Endometrial microvascular endothelial cells (primary cell): ENCODE results near the gene EFCAB13. TPM values are rescaled to one million over a fixed set of nuclear protein-coding genes. Genes with fewer than 3 reads are reported as not detected.

Experiments
- in situ Hi-C: cut with HindIII; loops from 2 replicates; pipeline ENCODE4 v1.10.0; 2017; ENCODE audit warnings: low sequenced_read_pairs, low pct_unique_long_range_greater_than_20kb; ENCODE audit errors: inconsistent ontology term
- total RNA-seq: library from RNA; depleted of rRNA; stranded (reverse); fragments of >200 nt; gene quantifications from one replicate; pipeline ENCODE4 v1.2.3, GENCODE V29; 2015; ENCODE audit errors: inconsistent ontology term

The EFCAB13 gene
- total RNA-seq, 1 donor from 2014 or later: 0.56 TPM

DNA sequence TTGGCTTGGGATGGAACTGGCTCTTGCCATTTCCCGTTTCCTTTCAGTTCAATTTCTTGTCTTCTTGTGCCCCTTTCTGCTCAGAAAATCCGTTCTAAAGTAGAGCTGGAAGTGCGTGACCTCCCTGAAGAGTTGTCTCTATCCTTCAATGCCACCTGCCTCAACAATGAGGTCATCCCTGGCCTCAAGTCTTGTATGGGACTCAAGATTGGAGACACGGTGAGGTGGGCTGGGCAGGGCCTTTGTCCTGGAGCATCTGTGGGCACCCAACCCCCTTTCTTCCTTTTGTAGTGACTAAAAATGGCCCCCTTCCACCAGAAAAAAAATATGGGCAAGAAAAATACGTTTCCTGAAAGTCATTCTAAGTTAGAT is 32.9 kb upstream of the EFCAB13 start:
- in situ Hi-C loops: no loop called here

DNA sequence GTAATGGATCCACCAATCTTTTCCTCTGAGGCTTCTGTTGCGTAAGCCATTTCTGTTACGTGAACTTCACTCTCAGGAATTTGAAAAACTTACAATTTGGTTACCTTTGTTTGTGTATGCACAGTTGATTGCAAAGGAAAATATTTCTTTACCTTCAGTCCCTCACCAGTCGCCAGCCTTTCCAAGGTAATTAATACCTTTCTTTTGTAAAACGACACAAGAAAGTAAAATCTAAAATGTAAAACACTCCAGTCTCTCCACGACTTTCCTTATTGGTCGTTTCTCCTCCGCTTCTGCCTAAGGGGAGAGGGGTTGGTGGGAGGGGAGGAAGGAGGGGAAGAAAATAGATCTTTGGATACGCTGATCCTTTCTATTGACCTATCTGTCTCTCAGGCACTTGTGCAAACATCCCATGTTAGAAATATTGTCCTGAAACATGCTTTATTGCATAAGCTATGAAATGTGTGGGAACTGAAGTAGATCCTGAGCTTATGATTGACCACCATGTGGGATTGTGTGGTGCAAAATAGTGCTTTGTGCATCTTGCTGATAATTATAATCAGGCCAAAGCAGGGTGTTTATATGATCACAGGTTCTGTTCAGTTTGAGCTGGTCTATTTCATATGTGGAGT is 32.4 kb upstream of the EFCAB13 start:
- in situ Hi-C loops: no loop called here

DNA sequence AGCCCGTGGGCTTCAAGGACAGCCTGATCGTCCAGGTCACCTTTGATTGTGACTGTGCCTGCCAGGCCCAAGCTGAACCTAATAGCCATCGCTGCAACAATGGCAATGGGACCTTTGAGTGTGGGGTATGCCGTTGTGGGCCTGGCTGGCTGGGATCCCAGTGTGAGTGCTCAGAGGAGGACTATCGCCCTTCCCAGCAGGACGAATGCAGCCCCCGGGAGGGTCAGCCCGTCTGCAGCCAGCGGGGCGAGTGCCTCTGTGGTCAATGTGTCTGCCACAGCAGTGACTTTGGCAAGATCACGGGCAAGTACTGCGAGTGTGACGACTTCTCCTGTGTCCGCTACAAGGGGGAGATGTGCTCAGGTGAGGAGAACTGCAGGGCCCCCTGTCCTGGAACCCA is 31.5 kb upstream of the EFCAB13 start:
- in situ Hi-C loops: no loop called here

DNA sequence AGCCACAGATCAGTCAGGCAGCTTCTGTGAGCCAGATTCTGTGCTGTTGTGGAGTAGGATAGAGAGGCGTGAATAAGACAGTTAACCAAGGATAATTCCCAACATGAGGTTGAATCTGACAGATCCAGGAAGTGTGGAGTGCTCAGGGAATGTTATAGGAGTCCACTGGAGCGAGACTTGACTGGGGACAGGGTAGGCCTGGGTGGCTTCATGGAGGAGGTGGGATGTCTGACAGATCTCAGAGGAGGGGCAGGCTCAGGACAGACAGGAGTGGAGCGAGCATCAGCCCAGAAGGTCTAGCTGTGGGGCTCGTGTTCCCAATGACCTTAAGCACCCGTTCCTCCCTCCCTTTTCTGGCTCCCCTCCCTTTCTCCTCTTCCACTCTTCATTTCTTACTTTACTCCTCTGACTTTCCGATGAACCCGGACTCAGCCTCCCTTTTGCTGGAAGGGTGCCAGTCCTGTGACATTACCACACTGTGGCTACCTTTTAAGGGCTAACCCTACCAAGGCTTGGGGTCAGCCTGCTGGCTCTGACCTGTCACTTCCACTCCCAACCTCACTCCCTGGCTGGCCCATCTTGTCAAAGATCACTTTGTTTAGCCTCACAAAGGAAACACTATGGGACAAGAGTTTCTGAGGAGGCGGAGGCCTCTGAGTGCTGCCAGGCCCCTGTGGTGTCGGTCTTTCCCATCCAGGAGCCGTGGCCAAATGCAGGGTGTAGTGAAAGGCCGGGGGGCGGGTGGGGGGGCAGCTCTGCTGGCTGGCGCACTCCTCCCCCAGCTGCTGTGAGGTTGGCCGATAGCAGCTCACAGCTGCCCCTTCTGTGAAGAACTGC is 28.5 kb upstream of the EFCAB13 start:
- in situ Hi-C loops: no loop called here

DNA sequence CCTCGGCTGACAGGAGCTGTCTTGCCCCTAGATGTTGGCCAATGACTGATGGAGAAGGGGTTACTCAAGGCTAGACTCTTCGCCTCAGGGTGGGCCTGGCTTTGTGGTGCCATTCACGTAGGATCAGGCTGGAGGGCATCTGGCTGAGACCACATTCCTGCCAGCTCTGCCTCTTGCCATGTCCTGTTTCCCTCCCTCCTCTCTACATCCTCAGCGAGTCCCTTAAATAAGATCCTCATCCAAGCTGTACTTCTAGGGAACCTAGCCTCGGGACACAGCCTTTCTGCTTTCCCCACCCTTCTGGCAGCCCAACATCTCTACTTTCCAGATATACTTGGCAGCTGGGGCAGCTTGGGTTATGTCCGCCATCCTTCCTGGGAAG is 27.9 kb upstream of the EFCAB13 start:
- in situ Hi-C loops: no loop called here

DNA sequence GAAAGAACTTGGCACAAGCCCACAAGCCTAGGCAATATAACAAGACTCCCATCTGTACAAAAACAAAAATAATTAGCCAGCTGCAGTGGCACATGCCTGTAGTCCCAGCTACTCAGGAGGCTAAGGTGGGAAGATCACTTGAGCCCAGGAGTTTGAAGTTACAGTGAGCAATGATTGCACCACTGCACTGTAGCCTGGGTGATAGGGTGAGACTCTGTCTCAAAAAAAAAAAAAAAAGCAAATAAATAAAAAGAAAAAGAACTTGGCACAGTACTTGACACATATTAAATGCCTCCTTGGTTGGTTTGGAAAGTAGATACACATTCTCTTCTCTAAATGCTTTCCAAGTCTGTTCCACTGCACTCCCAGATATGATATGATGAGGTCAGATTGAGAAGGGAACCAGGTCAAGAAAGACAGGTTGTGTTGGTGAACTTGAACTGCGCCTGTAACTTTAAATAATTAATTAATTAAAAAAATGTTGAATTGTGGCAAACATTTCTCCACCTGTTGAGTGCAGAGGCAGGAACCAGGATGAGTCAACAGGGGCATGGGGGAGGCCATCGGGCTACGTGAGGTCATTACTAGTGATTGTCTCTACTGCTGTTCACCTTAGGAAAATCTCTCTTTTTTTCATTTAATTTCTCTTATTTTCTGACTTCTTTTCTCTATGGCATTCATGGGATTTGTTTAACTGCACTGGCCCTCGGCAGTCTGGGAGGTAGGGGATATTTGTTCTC is 25.9 kb upstream of the EFCAB13 start:
- in situ Hi-C loops: no loop called here

DNA sequence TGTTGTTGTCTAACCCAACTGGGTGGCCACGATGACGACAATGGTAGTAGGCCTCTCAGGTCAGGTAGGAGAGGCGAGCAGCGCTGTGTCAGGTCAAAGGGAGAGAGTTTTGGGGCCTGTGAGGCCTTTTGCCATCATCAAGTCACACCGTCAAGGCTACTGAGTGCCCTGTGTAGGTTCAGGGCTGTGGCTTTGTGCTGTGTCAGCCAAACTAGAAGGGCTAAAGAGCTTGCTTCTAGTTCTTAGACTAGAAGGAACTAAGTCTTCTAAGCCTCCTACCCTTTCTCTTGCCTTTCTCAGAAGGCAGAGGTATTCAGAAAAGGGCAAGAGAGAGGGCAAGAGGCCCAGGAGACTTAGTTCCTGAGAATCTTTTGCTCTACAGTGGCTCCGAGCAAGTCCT is 25.0 kb upstream of the EFCAB13 start:
- in situ Hi-C loops: no loop called here

DNA sequence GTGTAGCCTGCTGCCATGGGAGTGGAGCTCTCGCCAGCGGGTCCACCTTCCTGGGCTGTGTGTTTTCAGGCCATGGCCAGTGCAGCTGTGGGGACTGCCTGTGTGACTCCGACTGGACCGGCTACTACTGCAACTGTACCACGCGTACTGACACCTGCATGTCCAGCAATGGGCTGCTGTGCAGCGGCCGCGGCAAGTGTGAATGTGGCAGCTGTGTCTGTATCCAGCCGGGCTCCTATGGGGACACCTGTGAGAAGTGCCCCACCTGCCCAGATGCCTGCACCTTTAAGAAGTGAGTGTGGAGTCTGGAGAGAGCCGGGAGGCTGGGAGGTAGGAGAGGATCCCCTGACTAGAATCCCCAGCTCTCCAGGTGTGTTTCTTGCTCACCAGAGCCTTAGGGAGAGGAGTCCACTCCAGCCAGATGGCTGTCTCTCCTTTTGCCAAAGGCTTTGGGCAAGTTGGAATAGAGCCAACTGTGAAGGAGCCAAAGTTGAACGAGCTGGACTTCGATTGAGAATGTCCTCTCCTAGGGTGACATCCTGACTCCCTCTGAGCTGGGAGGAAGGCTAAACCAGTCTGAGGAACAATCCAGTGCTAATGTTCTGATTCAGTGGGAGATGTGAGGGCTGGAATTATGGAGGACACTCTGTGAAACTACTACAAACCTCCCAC is 24.4 kb upstream of the EFCAB13 start:
- in situ Hi-C loops: no loop called here

DNA sequence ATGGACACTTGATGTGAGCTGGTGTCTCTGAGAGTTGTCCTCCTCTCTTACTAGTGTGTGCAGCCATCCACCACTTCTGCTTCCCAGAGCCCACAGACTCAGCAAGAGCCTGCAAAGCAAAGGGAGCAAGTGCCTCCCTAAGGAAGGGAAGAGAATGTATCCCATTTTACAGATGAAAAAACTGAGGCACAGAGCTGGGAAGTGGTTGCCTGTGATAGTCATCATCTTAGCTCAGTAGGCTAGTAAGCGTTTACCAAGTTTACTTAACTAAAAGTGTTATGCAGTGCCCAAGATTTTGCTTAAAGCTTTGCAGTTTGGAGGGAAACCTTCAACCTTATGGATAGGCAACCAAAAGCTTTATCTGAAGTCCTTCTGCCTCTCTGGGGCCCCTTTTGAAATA is 23.0 kb upstream of the EFCAB13 start:
- in situ Hi-C loops: no loop called here

DNA sequence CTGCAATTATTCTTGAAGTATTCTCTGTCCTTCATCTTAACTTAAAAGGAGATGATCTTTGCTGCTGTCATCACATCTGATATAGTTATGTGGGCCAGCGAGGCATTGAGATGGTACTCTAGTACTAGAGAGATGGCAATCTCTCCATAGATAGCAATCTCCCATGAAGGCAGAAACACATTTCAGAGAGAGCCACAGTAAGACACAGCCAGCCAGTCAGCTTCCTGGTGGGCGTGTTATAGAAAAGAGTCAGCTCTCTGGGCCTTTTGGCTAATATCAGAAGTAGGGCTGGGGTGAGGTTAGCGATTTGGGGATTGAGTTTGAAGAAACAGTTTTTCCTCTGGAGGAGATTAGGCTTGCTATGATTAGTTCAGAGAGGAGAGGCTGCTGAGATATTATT is 22.6 kb upstream of the EFCAB13 start:
- in situ Hi-C loops: no loop called here

DNA sequence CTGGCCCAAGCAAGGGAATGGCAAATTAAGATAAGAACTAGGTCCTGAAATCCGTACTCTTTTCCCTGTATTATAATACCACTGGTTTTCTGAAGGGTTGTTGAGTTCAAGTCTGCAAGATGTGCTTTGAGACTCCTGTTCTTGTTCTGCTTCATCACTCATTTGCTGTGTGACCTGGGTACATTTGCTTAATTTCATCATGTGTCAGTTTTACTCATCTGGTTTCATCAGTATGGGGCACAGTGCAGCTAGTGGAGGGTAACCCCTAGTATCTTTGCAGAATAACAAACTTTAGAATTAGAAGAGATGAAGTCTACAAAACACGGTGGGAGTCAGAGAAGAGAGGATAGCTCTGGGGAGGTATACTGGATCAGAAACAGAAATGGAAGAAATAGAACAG is 21.9 kb upstream of the EFCAB13 start:
- in situ Hi-C loops: no loop called here

DNA sequence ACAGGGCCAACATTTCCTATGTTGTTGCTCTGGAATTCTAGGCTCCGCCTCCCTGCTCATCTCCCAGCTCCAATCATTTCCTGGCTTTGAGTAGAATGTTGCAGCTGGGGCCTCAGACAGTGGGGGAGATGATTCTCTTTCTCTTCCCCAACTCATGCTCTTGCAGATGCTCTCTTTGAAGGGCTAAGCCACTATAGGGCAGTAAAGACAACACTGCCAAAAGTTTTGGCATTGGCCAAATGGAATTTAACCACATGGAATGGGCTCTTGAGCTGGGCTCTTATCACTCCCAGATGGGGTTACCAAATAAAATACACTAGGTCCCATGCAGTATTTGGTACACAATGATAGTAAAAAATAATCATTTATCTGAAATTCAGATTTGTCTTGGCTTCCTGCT is 19.6 kb upstream of the EFCAB13 start:
- in situ Hi-C loops: no loop called here

DNA sequence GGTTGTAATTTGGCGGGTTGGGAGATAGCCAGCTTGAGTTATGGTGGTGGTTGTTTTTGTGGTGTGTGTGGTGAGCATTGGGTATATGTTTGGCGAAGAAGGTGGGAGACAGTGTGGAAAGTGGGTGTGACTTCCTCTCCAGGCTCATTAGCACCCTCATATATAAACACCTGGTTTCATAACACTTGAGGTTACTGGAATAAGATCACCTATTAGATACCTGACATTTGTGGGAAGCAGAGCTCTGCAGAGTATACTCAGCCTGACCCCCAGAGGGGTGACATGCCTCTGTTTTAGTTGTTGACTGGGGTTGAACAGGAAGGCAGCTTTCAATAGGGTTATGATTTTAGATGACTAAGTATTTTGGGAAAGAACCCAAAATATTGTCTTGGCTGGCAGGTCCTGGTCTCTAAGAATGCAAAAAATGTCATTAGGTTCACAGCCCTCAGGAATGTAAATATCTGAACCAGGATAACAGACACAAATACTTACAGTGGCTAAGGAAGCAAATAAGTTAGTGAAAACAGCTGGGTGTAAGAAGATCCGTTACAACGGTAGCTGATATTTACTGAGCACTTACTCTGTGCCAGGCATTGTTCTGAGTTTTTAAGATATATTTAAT is 18.3 kb upstream of the EFCAB13 start:
- in situ Hi-C loops: no loop called here

DNA sequence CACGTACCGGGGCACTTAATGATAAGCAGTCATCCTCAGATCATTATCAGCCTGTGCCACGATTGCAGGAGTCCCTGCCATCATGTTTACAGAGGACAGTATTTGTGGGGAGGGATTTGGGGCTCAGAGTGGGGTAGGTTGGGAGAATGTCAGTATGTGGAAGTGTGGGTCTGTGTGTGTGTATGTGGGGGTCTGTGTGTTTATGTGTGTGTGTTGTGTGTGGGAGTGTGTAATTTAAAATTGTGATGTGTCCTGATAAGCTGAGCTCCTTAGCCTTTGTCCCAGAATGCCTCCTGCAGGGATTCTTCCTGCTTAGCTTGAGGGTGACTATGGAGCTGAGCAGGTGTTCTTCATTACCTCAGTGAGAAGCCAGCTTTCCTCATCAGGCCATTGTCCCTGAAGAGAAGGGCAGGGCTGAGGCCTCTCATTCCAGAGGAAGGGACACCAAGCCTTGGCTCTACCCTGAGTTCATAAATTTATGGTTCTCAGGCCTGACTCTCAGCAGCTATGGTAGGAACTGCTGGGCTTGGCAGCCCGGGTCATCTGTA is 13.5 kb upstream of the EFCAB13 start:
- in situ Hi-C loops: no loop called here

DNA sequence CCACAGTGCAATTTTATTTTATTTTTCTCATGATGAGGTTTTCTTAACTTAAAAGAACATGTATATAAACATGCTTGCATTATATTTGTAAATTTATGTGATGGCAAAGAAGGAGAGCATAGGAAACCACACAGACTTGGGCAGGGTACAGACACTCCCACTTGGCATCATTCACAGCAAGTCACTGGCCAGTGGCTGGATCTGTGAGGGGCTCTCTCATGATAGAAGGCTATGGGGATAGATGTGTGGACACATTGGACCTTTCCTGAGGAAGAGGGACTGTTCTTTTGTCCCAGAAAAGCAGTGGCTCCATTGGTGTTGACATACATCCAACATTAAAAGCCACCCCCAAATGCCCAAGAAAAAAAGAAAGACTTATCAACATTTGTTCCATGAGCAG is 12.3 kb upstream of the EFCAB13 start:
- in situ Hi-C loops: no loop called here

DNA sequence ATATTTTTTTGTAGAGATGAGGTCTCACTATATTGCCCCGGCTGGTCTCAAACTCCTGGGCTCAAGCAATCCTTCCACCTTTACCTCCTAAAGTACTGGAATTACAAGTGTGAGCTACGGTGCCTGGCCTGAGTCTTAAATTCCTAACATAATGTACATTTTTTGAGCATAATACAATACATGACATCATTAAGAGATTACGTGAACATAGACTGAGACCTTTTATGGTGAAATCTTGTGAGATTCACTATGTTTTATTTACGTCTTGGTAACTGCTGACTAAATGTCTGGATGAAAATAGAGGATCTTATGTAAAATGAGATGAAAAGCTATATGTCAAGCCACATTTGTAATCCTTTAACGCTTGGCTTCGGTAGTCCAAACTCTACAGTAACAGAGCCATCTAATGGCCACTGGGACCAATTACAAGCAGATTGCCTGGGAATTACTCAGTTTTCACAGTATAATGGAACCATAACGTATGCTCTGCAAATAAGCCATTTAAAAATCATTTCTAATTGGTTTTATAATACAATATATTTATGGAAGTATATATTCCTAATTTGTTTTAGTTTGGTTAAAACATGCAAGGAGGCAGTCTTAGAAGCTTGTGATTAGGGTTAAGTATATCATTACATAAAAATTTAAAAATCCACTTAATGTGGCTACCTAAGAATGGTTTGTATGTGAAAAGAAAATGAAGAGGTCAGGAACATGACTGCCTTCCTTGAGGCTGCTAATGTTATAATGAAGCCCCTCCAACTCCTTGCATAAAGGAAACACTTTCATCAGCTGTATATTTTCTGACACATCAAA is 8.1 kb upstream of the EFCAB13 start:
- in situ Hi-C loops: no loop called here

DNA sequence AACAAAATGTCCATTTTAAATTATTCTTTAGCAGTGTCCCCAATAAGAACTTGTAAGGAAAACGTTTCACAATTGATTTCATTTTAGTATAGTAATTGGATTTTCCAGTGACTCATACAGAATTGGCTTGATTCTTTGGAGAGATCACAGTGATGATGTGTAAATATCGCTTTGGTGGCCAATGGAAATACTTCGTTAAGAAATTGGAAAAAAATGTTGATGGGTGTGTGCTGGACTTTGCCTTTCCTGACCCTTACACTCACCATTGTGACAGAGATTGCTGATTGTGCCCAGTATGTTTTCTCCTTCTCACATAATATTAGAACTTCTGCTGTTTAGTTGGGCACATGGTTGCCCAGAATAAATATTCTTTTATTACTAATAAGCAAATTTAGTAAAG is 7.4 kb upstream of the EFCAB13 start:
- in situ Hi-C loops: no loop called here

DNA sequence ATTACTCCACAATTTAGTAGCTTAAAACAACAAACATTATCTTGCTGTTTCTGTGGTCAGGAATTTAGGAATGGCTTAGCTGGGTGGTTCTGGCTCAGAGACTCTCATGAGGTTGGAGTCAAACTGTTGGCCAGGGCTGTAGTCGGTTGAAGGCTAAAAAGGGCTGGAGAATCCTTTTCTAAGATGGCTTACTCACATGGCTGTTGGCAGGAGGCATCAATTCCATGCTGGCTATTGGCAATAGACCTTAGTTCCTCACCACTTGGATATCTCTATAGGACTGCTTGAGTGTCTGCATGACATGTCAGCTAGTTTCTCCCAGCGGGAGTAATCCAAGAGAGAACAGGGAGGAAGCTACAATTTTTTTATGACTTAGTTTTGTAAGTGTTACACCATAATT is 6.6 kb upstream of the EFCAB13 start:
- in situ Hi-C loops: no loop called here
